Measurements from ENCODE around the gene MYO10.
"Not testable (repeated sequence)": the region's sequence is repeated elsewhere in the genome, so short reads cannot be mapped to it uniquely, and the experiment has no call there.

The MYO10 gene

GRCh38 chr5:16726538-16726946 is 209.5 kb downstream of the MYO10 start:
- no peak overlapping the region for H3K4me3 ChIP-seq (replicated peaks; ENCODE audit: low read depth, low read length)
- DNase-seq (ENCODE audit: extremely low read depth, insufficient read length), result no peak
- TF ChIP-seq, protein P1, sequence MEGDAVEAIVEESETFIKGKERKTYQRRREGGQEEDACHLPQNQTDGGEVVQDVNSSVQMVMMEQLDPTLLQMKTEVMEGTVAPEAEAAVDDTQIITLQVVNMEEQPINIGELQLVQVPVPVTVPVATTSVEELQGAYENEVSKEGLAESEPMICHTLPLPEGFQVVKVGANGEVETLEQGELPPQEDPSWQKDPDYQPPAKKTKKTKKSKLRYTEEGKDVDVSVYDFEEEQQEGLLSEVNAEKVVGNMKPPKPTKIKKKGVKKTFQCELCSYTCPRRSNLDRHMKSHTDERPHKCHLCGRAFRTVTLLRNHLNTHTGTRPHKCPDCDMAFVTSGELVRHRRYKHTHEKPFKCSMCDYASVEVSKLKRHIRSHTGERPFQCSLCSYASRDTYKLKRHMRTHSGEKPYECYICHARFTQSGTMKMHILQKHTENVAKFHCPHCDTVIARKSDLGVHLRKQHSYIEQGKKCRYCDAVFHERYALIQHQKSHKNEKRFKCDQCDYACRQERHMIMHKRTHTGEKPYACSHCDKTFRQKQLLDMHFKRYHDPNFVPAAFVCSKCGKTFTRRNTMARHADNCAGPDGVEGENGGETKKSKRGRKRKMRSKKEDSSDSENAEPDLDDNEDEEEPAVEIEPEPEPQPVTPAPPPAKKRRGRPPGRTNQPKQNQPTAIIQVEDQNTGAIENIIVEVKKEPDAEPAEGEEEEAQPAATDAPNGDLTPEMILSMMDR (IDR thresholded peaks at IDR 0.05; ENCODE audit: insufficient read depth, low read length, poor library complexity, severe bottlenecking), result no peak
- H3K36me3 ChIP-seq (ENCODE audit: control insufficient read depth, insufficient read depth, low read length), result no peaks in the 10 kb centered on the region
- no peaks in the 10 kb centered on the region for H3K27me3 ChIP-seq (replicated peaks; ENCODE audit: control insufficient read depth, insufficient read depth, low read length)

GRCh38 chr5:16725575-16725974 is 210.5 kb downstream of the MYO10 start:
- no peak overlapping the region for H3K4me3 ChIP-seq (replicated peaks; ENCODE audit: low read depth, low read length)
- TF ChIP-seq, protein P1 (IDR thresholded peaks at IDR 0.05; ENCODE audit: insufficient read depth, low read length, poor library complexity, severe bottlenecking), result no peak

DNA sequence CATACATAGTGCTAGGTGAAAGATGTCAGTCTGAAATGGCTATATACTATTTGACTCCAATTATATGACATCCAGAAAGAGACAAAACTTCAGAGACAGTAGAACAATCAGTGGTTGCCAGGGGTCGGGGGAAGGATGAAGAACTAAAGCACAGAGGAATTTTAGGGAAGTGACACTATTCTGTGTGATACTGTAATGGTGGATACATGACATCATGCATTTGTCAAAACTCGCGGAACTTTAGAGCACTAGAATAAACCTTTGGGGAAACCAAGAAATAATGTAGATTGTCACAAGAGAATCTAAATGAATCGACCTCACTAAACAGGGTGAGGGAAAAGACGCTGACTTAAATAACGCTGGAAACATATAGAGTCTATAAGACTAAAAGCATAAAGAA is 212.3 kb downstream of the MYO10 start:
- TF ChIP-seq, protein P1 (IDR thresholded peaks at IDR 0.05; ENCODE audit: insufficient read depth, low read length, poor library complexity, severe bottlenecking), result no peak
- Histone ChIP-seq H3K27me3 (replicated peaks; ENCODE audit: control insufficient read depth, insufficient read depth, low read length) (no peaks in the 10 kb centered on the region), H3K4me3 (replicated peaks; ENCODE audit: low read depth, low read length) (no peak overlapping the region), H3K36me3 (ENCODE audit: control insufficient read depth, insufficient read depth, low read length) (no peaks in the 10 kb centered on the region)
- DNase-seq (ENCODE audit: extremely low read depth, insufficient read length), result no peak

More at GRCh38 chr5:16725575-16725974, 210.5 kb downstream of the MYO10 start:
- no peaks in the 10 kb centered on the region for H3K36me3 ChIP-seq (ENCODE audit: control insufficient read depth, insufficient read depth, low read length)
- DNase-seq (ENCODE audit: extremely low read depth, insufficient read length), result no peak
- no peaks in the 10 kb centered on the region for H3K27me3 ChIP-seq (replicated peaks; ENCODE audit: control insufficient read depth, insufficient read depth, low read length)

GRCh38 chr5:16722097-16722495 is 214.0 kb downstream of the MYO10 start:
- TF ChIP-seq, protein P1 (IDR thresholded peaks at IDR 0.05; ENCODE audit: insufficient read depth, low read length, poor library complexity, severe bottlenecking), result no peak
- DNase-seq (ENCODE audit: extremely low read depth, insufficient read length), result no peak
- no peaks in the 10 kb centered on the region for H3K27me3 ChIP-seq (replicated peaks; ENCODE audit: control insufficient read depth, insufficient read depth, low read length)
- no peaks in the 10 kb centered on the region for H3K36me3 ChIP-seq (ENCODE audit: control insufficient read depth, insufficient read depth, low read length)
- no peak overlapping the region for H3K4me3 ChIP-seq (replicated peaks; ENCODE audit: low read depth, low read length)

GRCh38 chr5:16721151-16722096 is 214.7 kb downstream of the MYO10 start:
- no peak for DNase-seq (ENCODE audit: extremely low read depth, insufficient read length)
- H3K27me3 ChIP-seq (replicated peaks; ENCODE audit: control insufficient read depth, insufficient read depth, low read length), result no peaks in the 10 kb centered on the region
- H3K4me3 ChIP-seq (replicated peaks; ENCODE audit: low read depth, low read length), result no peak overlapping the region
- no peaks in the 10 kb centered on the region for H3K36me3 ChIP-seq (ENCODE audit: control insufficient read depth, insufficient read depth, low read length)
- TF ChIP-seq, protein P1 (IDR thresholded peaks at IDR 0.05; ENCODE audit: insufficient read depth, low read length, poor library complexity, severe bottlenecking), result no peak

DNA sequence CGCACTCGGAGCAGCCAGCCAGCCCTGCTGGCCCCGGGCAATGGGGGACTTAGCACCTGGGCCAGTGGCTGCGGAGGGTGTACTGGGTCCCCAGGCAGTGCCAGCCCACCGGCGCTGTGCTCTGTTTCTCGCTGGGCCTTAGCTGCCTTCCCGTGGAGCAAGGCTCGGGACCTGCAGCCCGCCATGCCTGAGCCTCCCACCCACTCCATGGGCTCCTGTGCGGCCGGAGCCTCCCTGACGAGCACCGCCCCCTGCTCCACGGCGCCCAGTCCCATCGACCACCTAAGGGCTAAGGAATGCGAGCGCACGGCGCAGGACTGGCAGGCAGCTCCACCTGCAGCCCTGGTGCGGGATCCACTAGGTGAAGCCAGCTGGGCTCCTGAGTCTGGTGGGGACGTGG is 218.1 kb downstream of the MYO10 start:
- H3K36me3 ChIP-seq (ENCODE audit: control insufficient read depth, insufficient read depth, low read length); H3K4me3 ChIP-seq (replicated peaks; ENCODE audit: low read depth, low read length); H3K27me3 ChIP-seq (replicated peaks; ENCODE audit: control insufficient read depth, insufficient read depth, low read length); DNase-seq (ENCODE audit: extremely low read depth, insufficient read length): not testable (repeated sequence)

Measured in GM06990 (cell line).